Gastroesophageal sphincter (tissue), 4 donors: ENCODE data around the gene PRKCSH. TPM values are rescaled to one million over a fixed set of nuclear protein-coding genes. Genes with fewer than 3 reads are reported as not detected.
"Not testable (repeated sequence)": the region's sequence is repeated elsewhere in the genome, so short reads cannot be mapped to it uniquely, and the experiment has no call there.

Experiments used
- ATAC-seq: fragments of 150-250 bp; one replicate; pipeline ENCODE4 v1.9.1; 2016; ENCODE audit warnings: mild to moderate bottlenecking, moderate library complexity
- H3K27ac ChIP-seq, 4 donors: fragments of 200-600 bp; sonication (generic) in 3 of 4; 1 replicate in 3 of 4; 2 replicates in 1 of 4; pipeline ENCODE4 v1.5.1; 2016 to 2019
- H3K27me3 ChIP-seq: fragments of 200-600 bp; sonication (generic); one replicate; pipeline ENCODE4 v1.5.1; 2019
- H3K36me3 ChIP-seq, 2 donors: fragments of 200-600 bp; sonication (generic); one replicate each; pipeline ENCODE4 v1.5.1; 2019; ENCODE audit warnings: control low read depth in 1 of 2
- H3K4me1 ChIP-seq, 3 donors: fragments of 200-600 bp; sonication (generic); 1 replicate in 2 of 3; 2 replicates in 1 of 3; pipeline ENCODE4 v1.5.1; 2016 to 2019; ENCODE audit warnings: control low read depth in 2 of 3
- H3K4me3 ChIP-seq, 2 donors: fragments of 200-600 bp; sonication (generic); one replicate each; pipeline ENCODE4 v1.5.1; 2019; ENCODE audit warnings: mild to moderate bottlenecking in 1 of 2, moderate library complexity in 1 of 2
- H3K9me3 ChIP-seq, 3 donors: fragments of 200-600 bp; sonication (generic); one replicate each; pipeline ENCODE4 v1.5.1; 2017 to 2019; ENCODE audit warnings: control low read depth in 2 of 3
- EP300 ChIP-seq: sonication (generic); formaldehyde crosslinking; IDR thresholded peaks from one replicate; pipeline ENCODE4 v1.6.1; 2017; ENCODE audit warnings: antibody characterized with exemption, mild to moderate bottlenecking
- POLR2A ChIP-seq, 2 donors: fragments of 450-650 bp; IDR thresholded peaks; one replicate each; pipeline ENCODE4 v1.6.1; 2017; ENCODE audit warnings: antibody characterized with exemption in 2 of 2, mild to moderate bottlenecking in 2 of 2, moderate library complexity in 1 of 2
- POLR2AphosphoS5 ChIP-seq: sonication (generic); formaldehyde crosslinking; IDR thresholded peaks from one replicate; pipeline ENCODE4 v1.6.1; 2017; ENCODE audit warnings: antibody characterized with exemption
- WGBS, 2 donors: methylation state at CpG; one replicate each; pipeline ENCODE4 v1.1.5; 2018; ENCODE audit warnings: low coverage in 1 of 2; 5-methylcytosine and 5-hydroxymethylcytosine counted together
- total RNA-seq, 4 donors: library from RNA; depleted of rRNA; stranded (reverse); fragments of >200 nt; gene quantifications; one replicate each; pipeline ENCODE4 v1.1.0, GENCODE V29; 2016
- TF ChIP-seq, protein P1 (sequence below), 4 experiments: fragments of 200-600 bp in 2 of 4; fragments of 450-650 bp in 2 of 4; sonication (generic) in 1 of 4; IDR thresholded peaks; one replicate each; pipeline ENCODE4 v1.5.1; 2017 to 2019; ENCODE audit warnings: antibody characterized with exemption in 4 of 4, mild to moderate bottlenecking in 2 of 4, moderate library complexity in 2 of 4

Gene PRKCSH
- total RNA-seq, 4 donors from 2014 or later: 72.8 to 112 (median 85.8) TPM

DNA sequence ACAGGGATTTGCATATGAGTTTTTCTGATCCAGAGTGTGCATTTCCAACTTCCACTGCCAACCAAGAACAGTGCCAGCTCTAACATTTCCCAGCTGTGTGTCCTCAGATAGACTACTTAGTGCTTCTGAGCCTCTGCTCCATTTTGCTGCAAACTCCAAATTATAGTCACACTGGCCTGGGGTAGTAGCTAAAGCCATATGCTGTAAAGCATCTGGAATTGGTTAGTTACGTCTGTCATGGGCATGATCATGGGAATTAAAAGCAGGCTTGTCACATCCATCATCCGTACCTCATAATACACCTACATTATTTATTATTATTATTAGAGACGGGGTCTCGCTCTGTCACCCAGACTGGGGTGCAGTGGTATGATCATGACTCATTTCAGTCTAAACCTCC lies 38.3 kb downstream of the PRKCSH start:
- Histone ChIP-seq H3K27me3 (peaks cover 23% of the 10 kb centered on the region), H3K36me3 (no peaks in the 10 kb centered on the region), H3K4me3 (no peak overlapping the region), H3K27ac (no peak overlapping the region), H3K9me3 (no peaks in the 10 kb centered on the region), H3K4me1 (no peaks in the 10 kb centered on the region)
- TF ChIP-seq EP300 (no peak), POLR2A (IDR thresholded peaks at IDR 0.05) (no peak), POLR2AphosphoS5 (no peak)
- TF ChIP-seq, protein P1, sequence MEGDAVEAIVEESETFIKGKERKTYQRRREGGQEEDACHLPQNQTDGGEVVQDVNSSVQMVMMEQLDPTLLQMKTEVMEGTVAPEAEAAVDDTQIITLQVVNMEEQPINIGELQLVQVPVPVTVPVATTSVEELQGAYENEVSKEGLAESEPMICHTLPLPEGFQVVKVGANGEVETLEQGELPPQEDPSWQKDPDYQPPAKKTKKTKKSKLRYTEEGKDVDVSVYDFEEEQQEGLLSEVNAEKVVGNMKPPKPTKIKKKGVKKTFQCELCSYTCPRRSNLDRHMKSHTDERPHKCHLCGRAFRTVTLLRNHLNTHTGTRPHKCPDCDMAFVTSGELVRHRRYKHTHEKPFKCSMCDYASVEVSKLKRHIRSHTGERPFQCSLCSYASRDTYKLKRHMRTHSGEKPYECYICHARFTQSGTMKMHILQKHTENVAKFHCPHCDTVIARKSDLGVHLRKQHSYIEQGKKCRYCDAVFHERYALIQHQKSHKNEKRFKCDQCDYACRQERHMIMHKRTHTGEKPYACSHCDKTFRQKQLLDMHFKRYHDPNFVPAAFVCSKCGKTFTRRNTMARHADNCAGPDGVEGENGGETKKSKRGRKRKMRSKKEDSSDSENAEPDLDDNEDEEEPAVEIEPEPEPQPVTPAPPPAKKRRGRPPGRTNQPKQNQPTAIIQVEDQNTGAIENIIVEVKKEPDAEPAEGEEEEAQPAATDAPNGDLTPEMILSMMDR (IDR thresholded peaks at IDR 0.05): no peak
- WGBS, 2 donors: 61 to 77% methylated on average over 3 to 4 of the region's 4 CpGs
- no peak for ATAC-seq

- not testable (repeated sequence) for H3K4me3 ChIP-seq, H3K9me3 ChIP-seq, H3K27ac ChIP-seq, H3K36me3 ChIP-seq, ATAC-seq
- WGBS, 2 donors: 94 to 100% methylated on average over 1 to 3 of the region's 3 CpGs
- Histone ChIP-seq H3K4me1 (peaks cover 3 to 12% (median 8%) of the 10 kb centered on the region in 3 donors), H3K27me3 (peaks cover 32% of the 10 kb centered on the region)
Measured at GRCh38 chr19:11475343-11475742, 39.9 kb downstream of the PRKCSH start.

- H3K27ac ChIP-seq: no peak overlapping the region
- 33 to 64% methylated on average over 1 to 4 of the region's 8 CpGs for WGBS, 2 donors
- peaks cover 3 to 17% (median 8%) of the 10 kb centered on the region in 3 donors for H3K4me1 ChIP-seq
- no peak overlapping the region for H3K4me3 ChIP-seq
- TF ChIP-seq POLR2AphosphoS5 (no peak), EP300 (no peak), POLR2A (IDR thresholded peaks at IDR 0.05) (no peak)
- TF ChIP-seq, protein P1 (IDR thresholded peaks at IDR 0.05): no peak
- H3K9me3 ChIP-seq: peaks cover 0 to 5% (median 0%) of the 10 kb centered on the region in 3 donors
- peaks cover 34% of the 10 kb centered on the region for H3K27me3 ChIP-seq
- no peaks in the 10 kb centered on the region for H3K36me3 ChIP-seq
- ATAC-seq: no peak
Measured at GRCh38 chr19:11475861-11476260, 40.4 kb downstream of the PRKCSH start.

DNA sequence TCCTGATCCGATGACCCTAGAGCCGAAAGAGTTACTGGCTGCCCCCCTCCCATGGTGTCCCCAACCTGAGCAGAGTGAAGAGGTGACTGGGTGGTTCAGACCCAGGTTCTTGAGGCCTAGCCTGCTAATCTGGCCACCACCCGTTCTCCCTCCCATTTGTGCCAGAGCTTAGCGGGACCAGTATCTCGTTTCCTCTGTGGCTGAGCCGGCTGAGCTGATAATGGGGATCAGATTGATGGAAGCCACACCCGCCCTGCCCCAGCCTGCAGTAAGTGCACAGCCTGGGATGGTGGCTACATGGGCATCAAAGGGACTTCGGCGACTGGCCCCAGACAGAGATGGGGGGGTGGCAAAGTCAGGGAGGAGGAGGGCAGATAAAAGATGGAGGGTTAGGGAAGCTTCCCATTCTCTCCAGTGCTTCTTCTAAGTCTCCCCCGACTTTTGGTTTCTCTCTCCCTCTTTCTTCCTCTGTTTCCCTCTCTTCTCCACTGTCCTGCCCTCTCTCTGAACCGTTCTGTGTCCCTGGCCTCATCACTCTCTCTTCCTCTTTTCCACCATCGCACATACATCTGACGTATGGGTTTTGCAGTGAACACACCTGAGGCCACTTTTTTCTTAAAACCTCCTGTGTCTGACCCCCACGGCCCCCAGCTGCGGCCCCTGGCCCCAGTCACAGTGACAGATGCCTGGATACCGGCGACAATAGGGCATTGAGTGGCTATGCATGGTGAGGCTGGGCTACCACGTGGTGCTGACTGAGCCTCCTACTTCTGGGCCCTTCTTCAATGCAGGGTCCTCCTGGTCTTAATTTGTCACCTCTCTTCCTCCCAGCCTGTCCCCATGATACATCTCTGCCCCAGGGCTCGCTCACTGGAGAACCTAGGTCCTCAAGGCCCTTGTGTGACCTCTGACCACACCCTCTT lies 43.0 kb downstream of the PRKCSH start:
- Histone ChIP-seq H3K27me3 (peaks cover 45% of the 10 kb centered on the region), H3K4me1 (peaks cover 3 to 42% (median 24%) of the 10 kb centered on the region in 3 donors), H3K27ac (no peak overlapping the region), H3K36me3 (peaks cover 0 to 4% of the 10 kb centered on the region in 2 donors), H3K4me3 (no peak overlapping the region), H3K9me3 (peaks cover 0 to 5% (median 0%) of the 10 kb centered on the region in 3 donors)
- WGBS, 2 donors: 60 to 66% methylated on average over 2 to 15 of the region's 19 CpGs
- TF ChIP-seq POLR2AphosphoS5: no peak
- TF ChIP-seq EP300: no peak
- TF ChIP-seq, protein P1 (IDR thresholded peaks at IDR 0.05): no peak
- no peak for TF ChIP-seq POLR2A (IDR thresholded peaks at IDR 0.05)
- no peak for ATAC-seq

DNA sequence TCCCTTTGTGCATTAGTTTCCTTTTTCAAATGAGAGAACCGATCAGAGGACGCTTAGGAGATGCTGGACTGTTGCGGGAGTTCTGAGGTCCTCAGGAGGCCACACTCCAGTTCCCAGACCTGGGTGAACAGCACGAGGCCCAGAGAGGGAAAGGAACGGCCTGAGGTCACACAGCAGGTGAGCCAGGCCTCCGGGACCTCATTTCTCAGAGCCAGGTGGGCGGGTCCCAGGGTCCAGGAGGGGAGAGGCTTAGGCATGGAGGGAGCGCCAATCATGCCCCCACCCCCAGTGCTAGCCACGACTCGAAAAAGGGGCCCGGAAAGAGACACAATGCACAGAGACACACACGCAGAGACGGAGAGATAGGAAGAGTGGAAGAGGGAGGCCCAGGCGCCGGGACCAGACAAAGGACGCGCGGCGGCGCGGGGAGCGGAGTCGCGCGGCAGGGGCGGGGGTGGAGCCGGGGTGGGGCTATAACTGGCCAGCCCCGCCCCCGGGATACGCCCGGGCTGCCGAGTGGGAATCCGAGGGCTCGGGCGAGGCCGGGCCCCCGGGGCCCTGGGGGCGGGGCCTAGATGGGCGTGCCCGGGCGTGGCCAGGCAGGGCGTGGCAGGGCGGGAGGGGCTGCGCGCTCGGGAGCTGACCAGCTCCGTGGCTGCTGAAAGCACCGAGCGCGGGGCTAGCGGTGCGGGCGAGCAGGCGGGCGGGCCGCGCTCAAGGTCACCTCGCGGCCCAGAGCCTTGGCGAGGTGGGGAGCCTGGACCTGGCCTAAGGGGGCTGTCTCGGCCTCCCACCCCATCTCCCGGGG lies 43.9 kb downstream of the PRKCSH start:
- H3K9me3 ChIP-seq: peaks cover 0 to 5% (median 0%) of the 10 kb centered on the region in 3 donors
- peaks cover 54% of the 10 kb centered on the region for H3K27me3 ChIP-seq

More for the DNA sequence above, 43.9 kb downstream of the PRKCSH start:
- H3K4me3 ChIP-seq: peak overlapping the region in 1 of 2 donors; percentile 33
- peaks cover 0 to 13% of the 10 kb centered on the region in 2 donors for H3K36me3 ChIP-seq
- TF ChIP-seq, protein P1 (IDR thresholded peaks at IDR 0.05): no peak
- TF ChIP-seq POLR2AphosphoS5 (no peak), POLR2A (IDR thresholded peaks at IDR 0.05) (no peak), EP300 (no peak)
- WGBS, 2 donors: 12 to 23% methylated on average over 18 to 22 of the region's 62 CpGs
- no peak overlapping the region for H3K27ac ChIP-seq
- peaks cover 3 to 42% (median 24%) of the 10 kb centered on the region in 3 donors for H3K4me1 ChIP-seq
- no peak for ATAC-seq
